ENCODE data around the gene SLC5A10.

SLC5A10 gene

GRCh38 chr17:18928628-18929125 is 23.3 kb upstream of the SLC5A10 start:
- no peaks in the 10 kb centered on the region for H3K9me2 ChIP-seq (replicated peaks; ENCODE audit: insufficient read depth, low read length)
- H3K4me1 ChIP-seq (ENCODE audit: low read length) = no peaks in the 10 kb centered on the region
- no peaks in the 10 kb centered on the region for H4K20me1 ChIP-seq (ENCODE audit: insufficient read depth, low read length)
- TF ChIP-seq EZH2 (optimal IDR thresholded peaks at IDR 0.05; ENCODE audit: low read depth, low read length) = no peak
- TF ChIP-seq CTCF (IDR thresholded peaks at IDR 0.05; ENCODE audit: low read length) = no peak
- TF ChIP-seq EZH2phosphoT487 (IDR thresholded peaks at IDR 0.05; ENCODE audit: low read length) = no peak
- no peaks in the 10 kb centered on the region for H3F3A ChIP-seq (ENCODE audit: insufficient read depth, low read length)
- no peaks in the 10 kb centered on the region for H3K27me3 ChIP-seq (replicated peaks; ENCODE audit: insufficient read depth, low read length)
- H3K36me3 ChIP-seq (replicated peaks; ENCODE audit: insufficient read depth, low read length) = no peaks in the 10 kb centered on the region
- no peak overlapping the region for H3K27ac ChIP-seq (ENCODE audit: low read length)
- H3K79me2 ChIP-seq (ENCODE audit: low read length) = no peaks in the 10 kb centered on the region
- no peak for DNase-seq
- H3K9ac ChIP-seq (ENCODE audit: low read length) = no peak overlapping the region
- H2AFZ ChIP-seq (ENCODE audit: low read length) = no peak overlapping the region
- no peak overlapping the region for H3K4me2 ChIP-seq (ENCODE audit: low read depth, low read length)
- no peaks in the 10 kb centered on the region for H3K9me3 ChIP-seq (replicated peaks; ENCODE audit: insufficient read depth, low read length)
- no peak overlapping the region for H3K4me3 ChIP-seq (ENCODE audit: low read length)

GRCh38 chr17:18932360-18933055 is 19.5 kb upstream of the SLC5A10 start:
- no peak overlapping the region for H3K4me3 ChIP-seq (ENCODE audit: low read length)
- no peak for DNase-seq
- H3K4me1 ChIP-seq (ENCODE audit: low read length) = no peaks in the 10 kb centered on the region
- no peaks in the 10 kb centered on the region for H3K9me3 ChIP-seq (replicated peaks; ENCODE audit: insufficient read depth, low read length)
- H3K27me3 ChIP-seq (replicated peaks; ENCODE audit: insufficient read depth, low read length) = no peaks in the 10 kb centered on the region
- no peak overlapping the region for H3K9ac ChIP-seq (ENCODE audit: low read length)
- H3K4me2 ChIP-seq (ENCODE audit: low read depth, low read length) = no peak overlapping the region
- H4K20me1 ChIP-seq (ENCODE audit: insufficient read depth, low read length) = no peaks in the 10 kb centered on the region
- H3K79me2 ChIP-seq (ENCODE audit: low read length) = no peaks in the 10 kb centered on the region
- TF ChIP-seq EZH2phosphoT487 (IDR thresholded peaks at IDR 0.05; ENCODE audit: low read length) (no peak), CTCF (IDR thresholded peaks at IDR 0.05; ENCODE audit: low read length) (no peak), EZH2 (optimal IDR thresholded peaks at IDR 0.05; ENCODE audit: low read depth, low read length) (no peak)
- H3K27ac ChIP-seq (ENCODE audit: low read length) = no peak overlapping the region
- H3F3A ChIP-seq (ENCODE audit: insufficient read depth, low read length) = no peaks in the 10 kb centered on the region
- H2AFZ ChIP-seq (ENCODE audit: low read length) = no peak overlapping the region
- no peaks in the 10 kb centered on the region for H3K36me3 ChIP-seq (replicated peaks; ENCODE audit: insufficient read depth, low read length)
- no peaks in the 10 kb centered on the region for H3K9me2 ChIP-seq (replicated peaks; ENCODE audit: insufficient read depth, low read length)

- no peaks in the 10 kb centered on the region for H3K9me2 ChIP-seq (replicated peaks; ENCODE audit: insufficient read depth, low read length)
- H3K9me3 ChIP-seq (replicated peaks; ENCODE audit: insufficient read depth, low read length) = no peaks in the 10 kb centered on the region
- H3K36me3 ChIP-seq (replicated peaks; ENCODE audit: insufficient read depth, low read length) = no peaks in the 10 kb centered on the region
- no peak overlapping the region for H3K4me3 ChIP-seq (ENCODE audit: low read length)
- H3K27me3 ChIP-seq (replicated peaks; ENCODE audit: insufficient read depth, low read length) = no peaks in the 10 kb centered on the region
- H3F3A ChIP-seq (ENCODE audit: insufficient read depth, low read length) = no peaks in the 10 kb centered on the region
- no peak overlapping the region for H3K9ac ChIP-seq (ENCODE audit: low read length)
- H4K20me1 ChIP-seq (ENCODE audit: insufficient read depth, low read length) = no peaks in the 10 kb centered on the region
- no peak for DNase-seq
- H3K4me2 ChIP-seq (ENCODE audit: low read depth, low read length) = no peak overlapping the region
- H3K4me1 ChIP-seq (ENCODE audit: low read length) = no peaks in the 10 kb centered on the region
- TF ChIP-seq EZH2phosphoT487 (IDR thresholded peaks at IDR 0.05; ENCODE audit: low read length) (no peak), EZH2 (optimal IDR thresholded peaks at IDR 0.05; ENCODE audit: low read depth, low read length) (no peak), CTCF (IDR thresholded peaks at IDR 0.05; ENCODE audit: low read length) (no peak)
- no peaks in the 10 kb centered on the region for H3K79me2 ChIP-seq (ENCODE audit: low read length)
- no peak overlapping the region for H2AFZ ChIP-seq (ENCODE audit: low read length)
- H3K27ac ChIP-seq (ENCODE audit: low read length) = no peak overlapping the region
Measured at GRCh38 chr17:18933102-18934058, 18.6 kb upstream of the SLC5A10 start.
